HepG2 (cell line): ENCODE data around the gene TKTL1. TPM values are rescaled to one million over a fixed set of nuclear protein-coding genes. Genes with fewer than 3 reads are reported as not detected.

ENCODE experiments used
- ATAC-seq: fragments of 200-7000 bp; cut with Tn5 transposase; 3 replicates; pipeline ENCODE4 v1.9.1; 2020; ENCODE audit warnings: mild to moderate bottlenecking, moderate library complexity
- BruUV-seq: library from RNA; stranded (reverse); fragments of 400-500 nt; replicated peaks from 2 replicates; lab custom pipeline; 2021; lab: Mats Ljungman, UMichigan
- CTCF ChIA-PET: fragments of 300-600 bp; formaldehyde crosslinking; extraction: SDS; loops from one replicate; lab custom pipeline; 2021; ENCODE audit warnings: low total read pairs, inconsistent platforms, low intra/inter-chr PET ratio; lab: Yijun Ruan, JAX
- POLR2A ChIA-PET: fragments of 350-600 bp; sonication (Branson Sonifier 250); formaldehyde crosslinking; loops from one replicate; lab custom pipeline; 2020; ENCODE audit warnings: antibody characterized with exemption, inconsistent platforms; lab: Yijun Ruan, JAX
- DNase-seq: peaks from one replicate; pipeline ENCODE4 v3.0.0-alpha.2; 2015; ENCODE audit warnings: low spot score
- FAIRE-seq: peaks from 3 replicates; lab custom pipeline; 2011; peaks lifted over from hg19 to GRCh38; lab: Jason Lieb, UNC
- H2AFZ ChIP-seq: one replicate; pipeline ENCODE4 v1.6.1; 2011; ENCODE audit warnings: low read length, inconsistent platforms
- H3K27ac ChIP-seq: fragments of 300-600 bp; 3 replicates; pipeline ENCODE4 v1.8.0; 2011; ENCODE audit warnings: mixed run types, mild to moderate bottlenecking, mixed read lengths, low read length, inconsistent platforms; ENCODE audit not compliant: insufficient read depth; ENCODE audit errors: extremely low read length
- H3K27me3 ChIP-seq, 2 experiments: fragments of 200-600 bp in 1 of 2; 2 replicates in 1 of 2; 3 replicates in 1 of 2; pipeline versions ENCODE4 v1.6.0 to v1.8.0; 2011; ENCODE audit warnings: low read length in 2 of 2, mild to moderate bottlenecking in 2 of 2, moderate library complexity in 2 of 2, inconsistent platforms in 1 of 2; ENCODE audit not compliant: insufficient read depth in 2 of 2, control insufficient read depth in 1 of 2
- H3K36me3 ChIP-seq, 2 experiments: fragments of 200-600 bp in 1 of 2; replicated peaks in 1 of 2; 2 replicates in 1 of 2; 3 replicates in 1 of 2; pipeline versions ENCODE4 v1.5.1 to v1.8.0; 2011; ENCODE audit warnings: low read length in 2 of 2, inconsistent platforms in 1 of 2; ENCODE audit not compliant: insufficient read depth in 2 of 2, control insufficient read depth in 1 of 2
- H3K4me1 ChIP-seq: 2 replicates; pipeline ENCODE4 v1.5.1; 2012; ENCODE audit warnings: low read length, inconsistent platforms; ENCODE audit not compliant: insufficient read depth
- H3K4me2 ChIP-seq: 2 replicates; pipeline ENCODE4 v1.6.0; 2011; ENCODE audit warnings: low read depth, low read length, inconsistent platforms
- H3K4me3 ChIP-seq, 3 experiments: fragments of 200-600 bp in 1 of 3; sonication (generic), shearing (Covaris generic) in 1 of 3; replicated peaks in 1 of 3; 2 replicates each; pipeline ENCODE4 v1.5.1; 2011 to 2016; ENCODE audit warnings: low read length in 3 of 3, inconsistent platforms in 2 of 3, low read depth in 2 of 3, mild to moderate bottlenecking in 2 of 3, control low read depth in 1 of 3, mixed read lengths in 1 of 3; ENCODE audit not compliant: insufficient read depth in 1 of 3
- H3K79me2 ChIP-seq: one replicate; pipeline ENCODE4 v1.6.1; 2011; ENCODE audit warnings: low read length, inconsistent platforms; ENCODE audit not compliant: insufficient read depth
- H3K9ac ChIP-seq: 2 replicates; pipeline ENCODE4 v1.6.0; 2011; ENCODE audit warnings: mild to moderate bottlenecking, low read depth, low read length, inconsistent platforms; ENCODE audit not compliant: insufficient read depth
- H3K9me3 ChIP-seq: 2 replicates; pipeline ENCODE4 v1.5.1; 2012; ENCODE audit warnings: mild to moderate bottlenecking, low read length
- H4K20me1 ChIP-seq: 2 replicates; pipeline ENCODE4 v1.6.0; 2011; ENCODE audit warnings: inconsistent platforms, mild to moderate bottlenecking, low read length, moderate library complexity; ENCODE audit not compliant: insufficient read depth
- HHEX ChIP-seq: IDR thresholded peaks from 2 replicates; pipeline ENCODE4 v1.6.1; 2016; ENCODE audit warnings: control low read depth
- KLF12 ChIP-seq: sonication (generic); formaldehyde crosslinking; IDR thresholded peaks from 2 replicates; pipeline ENCODE4 v1.4.0; 2020; ENCODE audit warnings: missing genetic modification reagents, borderline replicate concordance
- NONO ChIP-seq, 2 experiments: fragments of 450-650 bp in 1 of 2; sonication (generic) in 1 of 2; formaldehyde crosslinking in 1 of 2; IDR thresholded peaks in 1 of 2; conservative IDR thresholded peaks in 1 of 2; 2 replicates each; pipeline versions ENCODE4 v1.6.1 to v1.8.0; 2017 to 2022; ENCODE audit warnings: mild to moderate bottlenecking in 1 of 2, missing genetic modification reagents in 1 of 2, moderate library complexity in 1 of 2
- PAWR ChIP-seq: sonication (generic); formaldehyde crosslinking; IDR thresholded peaks from 2 replicates; pipeline ENCODE4 v1.4.0; 2020; ENCODE audit warnings: missing genetic modification reagents, mild to moderate bottlenecking, borderline replicate concordance
- XBP1 ChIP-seq: sonication (generic); formaldehyde crosslinking; IDR thresholded peaks from 2 replicates; pipeline ENCODE4 v1.5.0; 2020; ENCODE audit warnings: missing genetic modification reagents
- ZNF788 ChIP-seq: sonication (generic); formaldehyde crosslinking; IDR thresholded peaks from 2 replicates; pipeline ENCODE4 v1.5.0; 2020; ENCODE audit warnings: mild to moderate bottlenecking, missing genetic modification reagents, borderline replicate concordance
- whole genome bisulfite sequencing: methylation state at CpG from one replicate; pipeline ENCODE4 v1.1.6; 2017; ENCODE audit warnings: low lambda C conversion rate; 5-methylcytosine and 5-hydroxymethylcytosine counted together
- in situ Hi-C: cut with HindIII; loops from 2 replicates; pipeline ENCODE4 v1.10.0; 2017; ENCODE audit warnings: low pct_unique_long_range_greater_than_20kb; ENCODE audit not compliant: extremely low pct_ligation_motif_present
- intact Hi-C: fragments of 100-400 bp; cut with micrococcal nuclease; formaldehyde crosslinking; loops from one replicate; pipeline ENCODE4 v1.10.0; 2022; ENCODE audit not compliant: unreplicated experiment
- polyA plus RNA-seq, 8 experiments: library from polyadenylated mRNA; depleted of rRNA in 3 of 8; stranded (reverse) in 7 of 8; unstranded in 1 of 8; fragments of >200 nt; fragmentation: Illumina TruSeq in 4 of 8; extraction: Trizol in 4 of 8; gene quantifications; 2 replicates each; pipeline versions ENCODE4 v1.2.1 to v1.2.3, GENCODE V29; 2011 to 2016; ENCODE audit warnings: low read depth in 4 of 8, missing spikeins in 1 of 8, mixed read lengths in 1 of 8; ENCODE audit not compliant: insufficient read depth in 1 of 8
- total RNA-seq, 5 experiments: library from RNA; depleted of rRNA; stranded (reverse); fragments of >200 nt; fragmentation: Illumina TruSeq; extraction: Trizol; gene quantifications; 2 replicates each; pipeline ENCODE4 v1.2.3, GENCODE V29; 2016; ENCODE audit warnings: low read depth in 1 of 5
- TF ChIP-seq, protein P1 (sequence below): sonication (generic); formaldehyde crosslinking; IDR thresholded peaks from 2 replicates; pipeline ENCODE4 v1.4.0; 2020; ENCODE audit warnings: missing genetic modification reagents, mild to moderate bottlenecking, borderline replicate concordance
- TF ChIP-seq, protein P2 (sequence below): sonication (generic); formaldehyde crosslinking; IDR thresholded peaks from 2 replicates; pipeline ENCODE4 v1.4.0; 2020; ENCODE audit warnings: missing genetic modification reagents
- TF ChIP-seq, protein P3 (sequence below): sonication (generic); formaldehyde crosslinking; conservative IDR thresholded peaks from 2 replicates; pipeline ENCODE4 v1.4.0; 2020; ENCODE audit warnings: mild to moderate bottlenecking, missing genetic modification reagents, moderate library complexity
- TF ChIP-seq, protein P4 (sequence below): IDR thresholded peaks from 2 replicates; pipeline ENCODE4 v1.6.1; 2018; ENCODE audit warnings: missing genetic modification reagents

Gene TKTL1
- total and polyA plus RNA-seq, 2 of the 13 experiments (the other 11 are each of a cell fraction or from before 2014, with no cell fraction given), result not detected

DNA sequence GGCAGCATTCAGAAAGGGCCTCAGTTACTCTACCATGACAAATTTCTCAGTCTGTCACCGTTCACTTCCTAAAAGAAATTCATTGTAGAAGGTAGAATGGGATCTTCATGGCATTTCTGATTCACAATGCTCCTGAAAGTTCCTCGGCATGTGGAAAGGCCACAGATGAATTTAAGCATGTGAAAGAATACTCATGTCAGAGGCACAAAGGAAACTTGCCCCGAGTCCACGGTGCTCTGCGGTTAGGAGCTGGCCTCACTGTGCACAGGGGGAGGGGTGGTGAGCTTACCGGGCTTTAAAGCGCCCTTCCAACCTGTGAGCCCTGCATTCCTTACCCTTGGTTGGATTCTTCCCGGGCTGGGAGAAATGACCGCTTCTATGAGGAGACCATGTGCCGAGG, 9.3 kb downstream of the TKTL1 start:
- no peak for TF ChIP-seq ZNF788 (CRISPR knock-in tag)
- TF ChIP-seq, protein P1, sequence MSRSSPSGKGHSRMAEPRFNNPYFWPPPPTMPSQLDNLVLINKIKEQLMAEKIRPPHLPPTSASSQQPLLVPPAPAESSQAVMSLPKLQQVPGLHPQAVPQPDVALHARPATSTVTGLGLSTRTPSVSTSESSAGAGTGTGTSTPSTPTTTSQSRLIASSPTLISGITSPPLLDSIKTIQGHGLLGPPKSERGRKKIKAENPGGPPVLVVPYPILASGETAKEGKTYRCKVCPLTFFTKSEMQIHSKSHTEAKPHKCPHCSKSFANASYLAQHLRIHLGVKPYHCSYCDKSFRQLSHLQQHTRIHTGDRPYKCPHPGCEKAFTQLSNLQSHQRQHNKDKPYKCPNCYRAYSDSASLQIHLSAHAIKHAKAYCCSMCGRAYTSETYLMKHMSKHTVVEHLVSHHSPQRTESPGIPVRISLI (CRISPR knock-in tag), result no peak
- TF ChIP-seq, protein P2, sequence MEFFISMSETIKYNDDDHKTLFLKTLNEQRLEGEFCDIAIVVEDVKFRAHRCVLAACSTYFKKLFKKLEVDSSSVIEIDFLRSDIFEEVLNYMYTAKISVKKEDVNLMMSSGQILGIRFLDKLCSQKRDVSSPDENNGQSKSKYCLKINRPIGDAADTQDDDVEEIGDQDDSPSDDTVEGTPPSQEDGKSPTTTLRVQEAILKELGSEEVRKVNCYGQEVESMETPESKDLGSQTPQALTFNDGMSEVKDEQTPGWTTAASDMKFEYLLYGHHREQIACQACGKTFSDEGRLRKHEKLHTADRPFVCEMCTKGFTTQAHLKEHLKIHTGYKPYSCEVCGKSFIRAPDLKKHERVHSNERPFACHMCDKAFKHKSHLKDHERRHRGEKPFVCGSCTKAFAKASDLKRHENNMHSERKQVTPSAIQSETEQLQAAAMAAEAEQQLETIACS (CRISPR knock-in tag), result no peak
- no peak for TF ChIP-seq XBP1 (CRISPR knock-in tag)
- no peak for TF ChIP-seq KLF12 (CRISPR knock-in tag)
- no peak for TF ChIP-seq HHEX
- TF ChIP-seq, protein P3, sequence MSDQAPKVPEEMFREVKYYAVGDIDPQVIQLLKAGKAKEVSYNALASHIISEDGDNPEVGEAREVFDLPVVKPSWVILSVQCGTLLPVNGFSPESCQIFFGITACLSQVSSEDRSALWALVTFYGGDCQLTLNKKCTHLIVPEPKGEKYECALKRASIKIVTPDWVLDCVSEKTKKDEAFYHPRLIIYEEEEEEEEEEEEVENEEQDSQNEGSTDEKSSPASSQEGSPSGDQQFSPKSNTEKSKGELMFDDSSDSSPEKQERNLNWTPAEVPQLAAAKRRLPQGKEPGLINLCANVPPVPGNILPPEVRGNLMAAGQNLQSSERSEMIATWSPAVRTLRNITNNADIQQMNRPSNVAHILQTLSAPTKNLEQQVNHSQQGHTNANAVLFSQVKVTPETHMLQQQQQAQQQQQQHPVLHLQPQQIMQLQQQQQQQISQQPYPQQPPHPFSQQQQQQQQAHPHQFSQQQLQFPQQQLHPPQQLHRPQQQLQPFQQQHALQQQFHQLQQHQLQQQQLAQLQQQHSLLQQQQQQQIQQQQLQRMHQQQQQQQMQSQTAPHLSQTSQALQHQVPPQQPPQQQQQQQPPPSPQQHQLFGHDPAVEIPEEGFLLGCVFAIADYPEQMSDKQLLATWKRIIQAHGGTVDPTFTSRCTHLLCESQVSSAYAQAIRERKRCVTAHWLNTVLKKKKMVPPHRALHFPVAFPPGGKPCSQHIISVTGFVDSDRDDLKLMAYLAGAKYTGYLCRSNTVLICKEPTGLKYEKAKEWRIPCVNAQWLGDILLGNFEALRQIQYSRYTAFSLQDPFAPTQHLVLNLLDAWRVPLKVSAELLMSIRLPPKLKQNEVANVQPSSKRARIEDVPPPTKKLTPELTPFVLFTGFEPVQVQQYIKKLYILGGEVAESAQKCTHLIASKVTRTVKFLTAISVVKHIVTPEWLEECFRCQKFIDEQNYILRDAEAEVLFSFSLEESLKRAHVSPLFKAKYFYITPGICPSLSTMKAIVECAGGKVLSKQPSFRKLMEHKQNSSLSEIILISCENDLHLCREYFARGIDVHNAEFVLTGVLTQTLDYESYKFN, result no peak
- TF ChIP-seq PAWR (CRISPR knock-in tag), result no peak
- TF ChIP-seq, protein P4, sequence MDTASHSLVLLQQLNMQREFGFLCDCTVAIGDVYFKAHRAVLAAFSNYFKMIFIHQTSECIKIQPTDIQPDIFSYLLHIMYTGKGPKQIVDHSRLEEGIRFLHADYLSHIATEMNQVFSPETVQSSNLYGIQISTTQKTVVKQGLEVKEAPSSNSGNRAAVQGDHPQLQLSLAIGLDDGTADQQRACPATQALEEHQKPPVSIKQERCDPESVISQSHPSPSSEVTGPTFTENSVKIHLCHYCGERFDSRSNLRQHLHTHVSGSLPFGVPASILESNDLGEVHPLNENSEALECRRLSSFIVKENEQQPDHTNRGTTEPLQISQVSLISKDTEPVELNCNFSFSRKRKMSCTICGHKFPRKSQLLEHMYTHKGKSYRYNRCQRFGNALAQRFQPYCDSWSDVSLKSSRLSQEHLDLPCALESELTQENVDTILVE (CRISPR knock-in tag), result no peak
- no peak for TF ChIP-seq NONO (IDR thresholded peaks at IDR 0.05)
- TF ChIP-seq NONO (CRISPR knock-in tag; conservative IDR thresholded peaks at IDR 0.05), result no peak
- no peak for FAIRE-seq
- H3K4me3 ChIP-seq, result no peak overlapping the region
- no peaks in the 10 kb centered on the region for H3K4me1 ChIP-seq
- H3K9me3 ChIP-seq, result no peaks in the 10 kb centered on the region
- no peak for ATAC-seq
- no peak overlapping the region for H2AFZ ChIP-seq
- no peak overlapping the region for H3K27ac ChIP-seq
- H4K20me1 ChIP-seq, result no peaks in the 10 kb centered on the region
- DNase-seq, result no peak
- BruUV-seq, result no TSS peak
- in situ Hi-C loops (no loop called here), intact Hi-C loops (no loop called here)
- 0% methylated on average over 2 of the region's 10 CpGs for WGBS
- no peaks in the 10 kb centered on the region for H3K36me3 ChIP-seq
- no peak overlapping the region for H3K9ac ChIP-seq
- ChIA-PET CTCF (no interaction called here), POLR2A (no interaction called here)
- no peaks in the 10 kb centered on the region for H3K79me2 ChIP-seq
- no peak overlapping the region for H3K4me2 ChIP-seq
- H3K27me3 ChIP-seq, result no peaks in the 10 kb centered on the region
